Heart left ventricle (tissue), 13 donors: Measurements from ENCODE around the gene BRSK1.

Experiments used
- POLR2A ChIP-seq, 2 donors: fragments of 450-650 bp; IDR thresholded peaks; one replicate each; pipeline ENCODE4 v1.6.1; 2017; ENCODE audit warnings: antibody characterized with exemption in 2 of 2, mild to moderate bottlenecking in 2 of 2, moderate library complexity in 2 of 2
- TF ChIP-seq, protein P1 (sequence below), 12 donors: fragments of 200-600 bp; sonication (generic) in 4 of 12; IDR thresholded peaks; one replicate each; pipeline versions ENCODE4 v1.5.0 to v1.8.0; 2018 to 2022; ENCODE audit warnings: antibody characterized with exemption in 12 of 12, mild to moderate bottlenecking in 5 of 12
- donor health status: ischemic (EF 13 %, LVEDD 7.1; RV severe dilation, severe dysfunction).
- donor health status: DM: no; HTN: yes; CAD: no.
- donor health status: DM: no; HTN: no; CAD: no.
- donor health status: ischemic (EF 25% LVEDD 6.9; RV normal size, moderate dysfunction).
- donor health status: ischemic (EF 25% LVEDD 5.7; RV mildly dilated, moderate dysfunction).
- donor health status: ischemic (EF 35%, LVEDD 5.7; RV mildly dilated, moderate dysfunction).
- donor health status: nonischemic (EF 11% LVEDD 7.7; RV severe dilation, severe dysfunction).
- donor health status: DM: yes; HTN: yes; CAD: no.
- donor health status: PGD.
- donor health status: ischemic (EF 29% LVEDD 5.4; RV normal size, mild dysfunction).
- donor health status: nonischemic (EF 23%, LVEDD 6.1; RV moderate dilation, normal function).

DNA sequence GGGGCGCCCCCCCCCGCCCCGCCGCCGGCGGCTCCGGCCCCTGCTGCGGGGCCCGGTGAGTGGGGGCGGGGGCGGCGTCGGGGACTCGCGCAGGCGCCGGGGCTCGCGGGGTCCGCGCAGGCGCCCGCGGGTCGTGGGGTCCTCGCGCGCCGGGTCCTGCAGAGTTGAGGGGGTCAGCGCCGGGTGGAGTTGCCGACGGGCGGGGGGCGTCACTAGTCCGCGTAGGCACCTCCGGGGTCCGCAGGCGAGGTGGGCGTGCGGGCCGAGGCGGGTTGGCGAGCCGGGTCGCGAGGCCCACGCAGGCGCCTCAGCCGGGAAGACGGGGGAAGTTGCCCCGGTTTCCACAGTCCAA lies 25.3 kb upstream of the BRSK1 start:
- TF ChIP-seq POLR2A (IDR thresholded peaks at IDR 0.05) = no peak
- TF ChIP-seq, protein P1, sequence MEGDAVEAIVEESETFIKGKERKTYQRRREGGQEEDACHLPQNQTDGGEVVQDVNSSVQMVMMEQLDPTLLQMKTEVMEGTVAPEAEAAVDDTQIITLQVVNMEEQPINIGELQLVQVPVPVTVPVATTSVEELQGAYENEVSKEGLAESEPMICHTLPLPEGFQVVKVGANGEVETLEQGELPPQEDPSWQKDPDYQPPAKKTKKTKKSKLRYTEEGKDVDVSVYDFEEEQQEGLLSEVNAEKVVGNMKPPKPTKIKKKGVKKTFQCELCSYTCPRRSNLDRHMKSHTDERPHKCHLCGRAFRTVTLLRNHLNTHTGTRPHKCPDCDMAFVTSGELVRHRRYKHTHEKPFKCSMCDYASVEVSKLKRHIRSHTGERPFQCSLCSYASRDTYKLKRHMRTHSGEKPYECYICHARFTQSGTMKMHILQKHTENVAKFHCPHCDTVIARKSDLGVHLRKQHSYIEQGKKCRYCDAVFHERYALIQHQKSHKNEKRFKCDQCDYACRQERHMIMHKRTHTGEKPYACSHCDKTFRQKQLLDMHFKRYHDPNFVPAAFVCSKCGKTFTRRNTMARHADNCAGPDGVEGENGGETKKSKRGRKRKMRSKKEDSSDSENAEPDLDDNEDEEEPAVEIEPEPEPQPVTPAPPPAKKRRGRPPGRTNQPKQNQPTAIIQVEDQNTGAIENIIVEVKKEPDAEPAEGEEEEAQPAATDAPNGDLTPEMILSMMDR (IDR thresholded peaks at IDR 0.05) = no peak
